ENCODE results near the gene FASTK.

FASTK gene

DNA sequence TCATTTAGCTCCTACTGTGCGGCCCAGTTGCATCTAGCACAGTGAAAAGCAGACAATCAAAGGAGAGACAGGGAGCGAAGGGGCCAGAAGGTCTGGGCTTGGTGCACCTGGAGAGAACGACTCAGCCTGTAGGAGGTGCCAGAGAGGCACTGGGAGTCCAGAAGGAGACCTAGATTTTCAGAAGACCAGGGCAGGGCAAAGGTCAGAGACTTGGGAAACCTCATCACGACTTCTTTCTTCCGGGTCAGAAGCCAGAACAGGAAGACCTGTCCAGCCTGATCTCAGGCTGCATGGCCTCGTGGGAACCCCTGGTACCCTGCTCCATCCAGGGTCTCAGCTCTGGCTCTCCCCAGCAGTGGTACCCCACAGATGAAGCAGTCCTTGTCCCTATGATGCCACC lies 10.8 kb upstream of the FASTK start:
- Histone ChIP-seq H3K27ac (no peak overlapping the region), H3K27me3 (replicated peaks) (no peaks in the 10 kb centered on the region), H3K4me3 (ENCODE audit: low read depth, low read length) (no peak overlapping the region), H3K36me3 (replicated peaks) (no peaks in the 10 kb centered on the region)
- TF ChIP-seq, protein P1, sequence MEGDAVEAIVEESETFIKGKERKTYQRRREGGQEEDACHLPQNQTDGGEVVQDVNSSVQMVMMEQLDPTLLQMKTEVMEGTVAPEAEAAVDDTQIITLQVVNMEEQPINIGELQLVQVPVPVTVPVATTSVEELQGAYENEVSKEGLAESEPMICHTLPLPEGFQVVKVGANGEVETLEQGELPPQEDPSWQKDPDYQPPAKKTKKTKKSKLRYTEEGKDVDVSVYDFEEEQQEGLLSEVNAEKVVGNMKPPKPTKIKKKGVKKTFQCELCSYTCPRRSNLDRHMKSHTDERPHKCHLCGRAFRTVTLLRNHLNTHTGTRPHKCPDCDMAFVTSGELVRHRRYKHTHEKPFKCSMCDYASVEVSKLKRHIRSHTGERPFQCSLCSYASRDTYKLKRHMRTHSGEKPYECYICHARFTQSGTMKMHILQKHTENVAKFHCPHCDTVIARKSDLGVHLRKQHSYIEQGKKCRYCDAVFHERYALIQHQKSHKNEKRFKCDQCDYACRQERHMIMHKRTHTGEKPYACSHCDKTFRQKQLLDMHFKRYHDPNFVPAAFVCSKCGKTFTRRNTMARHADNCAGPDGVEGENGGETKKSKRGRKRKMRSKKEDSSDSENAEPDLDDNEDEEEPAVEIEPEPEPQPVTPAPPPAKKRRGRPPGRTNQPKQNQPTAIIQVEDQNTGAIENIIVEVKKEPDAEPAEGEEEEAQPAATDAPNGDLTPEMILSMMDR (IDR thresholded peaks at IDR 0.05; ENCODE audit: low read depth, low read length, missing control alignments): peak; percentile 79
- no peak for DNase-seq
- in situ Hi-C loops (cut with HindIII; ENCODE audit: low pct_ligation_motif_present, low sequenced_read_pairs): no loop called here

DNA sequence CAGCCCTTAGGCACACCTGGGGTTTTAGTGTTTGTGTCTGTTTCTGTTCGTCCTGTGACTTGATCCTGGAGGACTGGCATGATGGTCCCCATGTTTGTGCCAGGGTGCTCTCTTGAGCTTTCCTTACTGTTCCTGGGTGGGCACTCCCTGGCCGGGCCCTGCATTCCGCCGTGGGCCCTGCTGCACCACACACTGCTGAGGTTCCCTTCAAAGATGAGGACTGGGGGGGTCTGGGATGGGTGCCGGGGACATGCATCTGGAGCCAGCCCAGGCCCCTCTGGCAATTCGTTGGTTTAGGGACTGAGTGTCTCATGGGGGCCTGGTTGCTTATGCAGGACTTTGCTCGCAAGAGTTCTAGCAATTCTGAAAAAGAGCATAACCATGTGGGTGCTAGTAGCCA lies 10.4 kb upstream of the FASTK start:
- Histone ChIP-seq H3K4me3 (ENCODE audit: low read depth, low read length) (no peak overlapping the region), H3K27me3 (replicated peaks) (no peaks in the 10 kb centered on the region), H3K36me3 (replicated peaks) (no peaks in the 10 kb centered on the region), H3K27ac (no peak overlapping the region)
- TF ChIP-seq, protein P1 (IDR thresholded peaks at IDR 0.05; ENCODE audit: low read depth, low read length, missing control alignments): no peak
- in situ Hi-C loops (cut with HindIII; ENCODE audit: low pct_ligation_motif_present, low sequenced_read_pairs): no loop called here
- no peak for DNase-seq

DNA sequence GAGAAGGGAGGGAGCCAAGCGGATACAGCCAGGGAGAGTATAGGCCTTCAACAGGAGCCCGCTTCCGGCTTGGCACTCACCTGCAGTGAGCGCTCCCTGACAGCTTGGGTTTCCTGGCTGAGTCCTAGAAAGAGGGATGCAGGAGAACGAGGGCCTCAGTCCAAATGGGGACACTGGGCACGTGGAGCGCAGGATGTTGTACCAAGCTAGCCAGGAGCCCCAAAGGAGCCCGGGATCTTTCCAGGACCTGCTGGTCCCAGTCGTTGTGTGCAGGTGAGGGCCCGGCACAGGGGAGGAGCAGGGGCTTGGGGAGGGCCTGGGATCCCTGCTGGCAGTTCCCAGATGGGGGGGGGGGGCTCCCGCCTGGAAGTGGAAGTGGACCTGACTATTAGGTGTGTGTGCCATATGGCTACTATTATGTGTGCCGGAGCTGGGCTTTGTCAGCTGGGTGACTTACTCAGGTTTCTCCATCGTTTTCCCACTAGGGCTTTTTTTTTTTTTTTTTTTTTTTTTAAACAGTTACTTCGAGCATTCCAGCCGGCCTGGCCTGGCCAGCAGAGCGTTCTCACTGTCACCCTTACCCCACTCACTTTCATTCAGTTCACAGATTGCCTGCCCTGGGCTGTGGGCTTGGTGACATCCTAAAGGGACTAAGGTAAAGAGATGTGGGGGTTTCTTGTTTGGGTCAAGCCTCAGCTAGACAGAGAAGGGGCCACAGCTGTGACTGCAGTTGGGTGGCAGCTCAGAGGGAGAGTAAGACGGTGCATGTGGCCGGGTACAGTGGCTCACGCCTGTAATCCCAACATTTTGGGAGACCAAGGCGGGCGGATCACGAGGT lies 9.5 kb upstream of the FASTK start:
- Histone ChIP-seq H3K4me3 (ENCODE audit: low read depth, low read length) (no peak overlapping the region), H3K27me3 (replicated peaks) (no peaks in the 10 kb centered on the region), H3K36me3 (replicated peaks) (no peaks in the 10 kb centered on the region), H3K27ac (no peak overlapping the region)
- no peak for DNase-seq
- TF ChIP-seq, protein P1 (IDR thresholded peaks at IDR 0.05; ENCODE audit: low read depth, low read length, missing control alignments): no peak
- in situ Hi-C loops (cut with HindIII; ENCODE audit: low pct_ligation_motif_present, low sequenced_read_pairs): no loop called here

DNA sequence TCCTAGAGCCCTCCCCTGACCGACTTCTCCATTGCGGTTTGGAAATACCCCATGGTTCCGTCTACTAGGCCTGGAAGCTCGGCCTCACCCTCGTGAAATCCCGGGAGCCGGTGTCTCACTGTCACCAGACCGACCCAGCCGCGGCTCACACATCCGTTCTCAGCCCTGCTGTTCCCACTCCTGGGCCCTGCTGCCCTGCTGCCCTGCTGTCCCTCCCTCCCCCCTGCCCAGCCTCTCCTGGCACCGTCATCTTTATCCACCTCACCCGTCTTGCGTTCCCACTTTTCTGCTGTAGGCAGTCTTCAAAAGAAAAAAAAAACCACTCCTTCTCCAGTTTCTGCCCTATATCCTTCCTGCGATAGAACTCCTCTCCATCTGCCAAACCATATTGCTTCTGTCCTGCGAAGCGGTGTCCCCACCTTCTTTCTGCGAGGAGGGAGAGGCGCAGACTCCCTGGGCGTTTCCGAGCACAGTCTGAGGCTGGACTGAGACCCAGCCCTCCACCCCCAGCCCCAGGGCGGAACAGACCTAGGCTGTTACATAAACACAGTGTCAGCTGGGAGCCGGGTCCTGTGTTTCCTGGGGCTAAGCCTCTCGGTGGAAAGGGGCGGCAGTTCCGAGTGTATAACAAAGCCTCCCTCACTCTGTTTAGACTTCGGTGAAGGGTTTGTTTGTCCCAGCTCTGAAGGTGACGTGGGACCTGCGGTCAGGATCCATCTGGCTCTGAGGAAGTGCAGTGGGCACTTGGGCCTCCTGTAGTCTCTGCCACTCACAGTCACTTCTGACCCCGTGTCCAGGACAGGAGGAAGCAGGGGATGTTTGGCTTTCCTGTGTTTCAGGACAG lies 8.5 kb upstream of the FASTK start:
- in situ Hi-C loops (cut with HindIII; ENCODE audit: low pct_ligation_motif_present, low sequenced_read_pairs): no loop called here
- no peaks in the 10 kb centered on the region for H3K36me3 ChIP-seq (replicated peaks)

DNA sequence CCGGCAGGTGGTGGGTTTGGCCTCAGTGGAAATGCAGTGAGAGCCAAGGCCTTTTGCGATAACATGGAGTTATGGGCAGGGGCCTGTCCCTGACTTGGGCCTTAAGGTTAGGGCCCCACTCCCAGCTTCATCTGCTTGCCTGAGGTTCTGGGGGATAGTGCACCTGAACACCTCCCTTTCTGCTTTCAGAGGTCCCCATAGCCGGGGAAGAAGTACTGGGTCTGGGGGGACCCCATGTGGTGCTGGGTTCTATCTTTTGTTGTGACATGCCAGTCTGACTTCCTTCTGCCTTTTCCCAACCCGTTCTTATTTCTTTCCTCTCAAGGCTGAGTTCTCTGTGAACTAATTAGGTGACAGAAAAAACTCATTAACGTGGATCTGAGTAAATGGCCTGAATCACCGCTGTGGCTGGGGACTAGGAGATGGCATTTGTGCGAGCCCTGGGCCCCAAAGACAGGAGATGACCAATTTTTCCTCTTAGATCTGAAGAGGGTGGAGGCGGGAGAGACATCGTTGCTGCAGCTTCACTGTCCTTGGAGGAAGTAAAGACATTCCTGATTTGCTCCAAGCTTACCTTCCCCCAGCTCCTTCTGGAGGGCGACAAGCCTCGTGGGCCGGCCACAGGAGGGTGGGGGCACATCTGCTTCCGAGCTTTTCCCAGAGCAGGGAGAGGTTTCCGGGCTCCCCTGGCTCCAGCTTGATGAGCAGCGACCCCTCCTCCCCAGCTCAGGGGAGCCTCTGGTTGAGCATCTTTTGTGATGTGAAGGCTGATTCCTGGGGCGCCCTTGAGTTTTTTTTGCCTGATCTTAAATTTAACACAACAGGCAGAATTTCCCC lies 7.6 kb upstream of the FASTK start:
- peak overlapping the region; percentile 78 for H3K4me3 ChIP-seq (ENCODE audit: low read depth, low read length)
- no peak for DNase-seq
- TF ChIP-seq, protein P1 (IDR thresholded peaks at IDR 0.05; ENCODE audit: low read depth, low read length, missing control alignments): no peak
- no peaks in the 10 kb centered on the region for H3K36me3 ChIP-seq (replicated peaks)
- in situ Hi-C loops (cut with HindIII; ENCODE audit: low pct_ligation_motif_present, low sequenced_read_pairs): no loop called here
- H3K27me3 ChIP-seq (replicated peaks): no peaks in the 10 kb centered on the region
- H3K27ac ChIP-seq: peak overlapping the region; percentile 37

More for the DNA sequence above, 8.5 kb upstream of the FASTK start:
- Histone ChIP-seq H3K27me3 (replicated peaks) (no peaks in the 10 kb centered on the region), H3K27ac (peak overlapping the region; percentile 37), H3K4me3 (ENCODE audit: low read depth, low read length) (peak overlapping the region; percentile 78)
- TF ChIP-seq, protein P1 (IDR thresholded peaks at IDR 0.05; ENCODE audit: low read depth, low read length, missing control alignments): no peak
- peak; percentile 41 for DNase-seq
